HFF-Myc (cell line): Measurements from ENCODE around the gene LTBP2.

Source experiments
- DNase-seq: peaks from one replicate; pipeline ENCODE4 v3.0.0-alpha.2; 2011; ENCODE audit warnings: low read depth; ENCODE audit errors: extremely low read depth
- H3K4me3 ChIP-seq: replicated peaks from 2 replicates; pipeline ENCODE4 v1.5.1; 2011; ENCODE audit warnings: low read depth, mild to moderate bottlenecking, control low read depth, low read length
- TF ChIP-seq, protein P1 (sequence below): IDR thresholded peaks from 2 replicates; pipeline ENCODE4 v1.5.1; 2012; ENCODE audit warnings: mild to moderate bottlenecking, low read depth, low read length, control low read depth; ENCODE audit errors: missing control alignments

LTBP2 gene

DNA sequence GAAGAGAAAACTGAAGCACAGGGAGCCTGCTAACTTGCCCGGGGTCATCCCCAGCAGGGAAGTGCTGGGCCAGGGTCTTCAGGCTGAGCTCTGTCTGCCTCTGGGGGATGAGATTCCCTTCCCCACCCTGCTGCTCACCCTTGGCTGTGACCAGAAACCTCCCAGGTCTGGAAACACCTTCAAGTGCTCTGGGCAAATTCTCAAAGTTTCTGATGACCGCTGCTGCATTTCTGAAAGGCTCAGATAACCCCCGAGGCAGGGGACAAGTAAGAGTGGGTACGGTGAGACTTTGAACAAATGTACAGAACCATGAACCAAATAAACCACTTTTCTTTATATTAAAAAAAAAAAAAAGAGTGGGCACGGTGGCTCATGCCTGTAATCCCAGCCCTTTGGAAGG lies 41.3 kb downstream of the LTBP2 start:
- DNase-seq, result no peak
- H3K4me3 ChIP-seq, result no peak overlapping the region
- TF ChIP-seq, protein P1, sequence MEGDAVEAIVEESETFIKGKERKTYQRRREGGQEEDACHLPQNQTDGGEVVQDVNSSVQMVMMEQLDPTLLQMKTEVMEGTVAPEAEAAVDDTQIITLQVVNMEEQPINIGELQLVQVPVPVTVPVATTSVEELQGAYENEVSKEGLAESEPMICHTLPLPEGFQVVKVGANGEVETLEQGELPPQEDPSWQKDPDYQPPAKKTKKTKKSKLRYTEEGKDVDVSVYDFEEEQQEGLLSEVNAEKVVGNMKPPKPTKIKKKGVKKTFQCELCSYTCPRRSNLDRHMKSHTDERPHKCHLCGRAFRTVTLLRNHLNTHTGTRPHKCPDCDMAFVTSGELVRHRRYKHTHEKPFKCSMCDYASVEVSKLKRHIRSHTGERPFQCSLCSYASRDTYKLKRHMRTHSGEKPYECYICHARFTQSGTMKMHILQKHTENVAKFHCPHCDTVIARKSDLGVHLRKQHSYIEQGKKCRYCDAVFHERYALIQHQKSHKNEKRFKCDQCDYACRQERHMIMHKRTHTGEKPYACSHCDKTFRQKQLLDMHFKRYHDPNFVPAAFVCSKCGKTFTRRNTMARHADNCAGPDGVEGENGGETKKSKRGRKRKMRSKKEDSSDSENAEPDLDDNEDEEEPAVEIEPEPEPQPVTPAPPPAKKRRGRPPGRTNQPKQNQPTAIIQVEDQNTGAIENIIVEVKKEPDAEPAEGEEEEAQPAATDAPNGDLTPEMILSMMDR, result no peak

DNA sequence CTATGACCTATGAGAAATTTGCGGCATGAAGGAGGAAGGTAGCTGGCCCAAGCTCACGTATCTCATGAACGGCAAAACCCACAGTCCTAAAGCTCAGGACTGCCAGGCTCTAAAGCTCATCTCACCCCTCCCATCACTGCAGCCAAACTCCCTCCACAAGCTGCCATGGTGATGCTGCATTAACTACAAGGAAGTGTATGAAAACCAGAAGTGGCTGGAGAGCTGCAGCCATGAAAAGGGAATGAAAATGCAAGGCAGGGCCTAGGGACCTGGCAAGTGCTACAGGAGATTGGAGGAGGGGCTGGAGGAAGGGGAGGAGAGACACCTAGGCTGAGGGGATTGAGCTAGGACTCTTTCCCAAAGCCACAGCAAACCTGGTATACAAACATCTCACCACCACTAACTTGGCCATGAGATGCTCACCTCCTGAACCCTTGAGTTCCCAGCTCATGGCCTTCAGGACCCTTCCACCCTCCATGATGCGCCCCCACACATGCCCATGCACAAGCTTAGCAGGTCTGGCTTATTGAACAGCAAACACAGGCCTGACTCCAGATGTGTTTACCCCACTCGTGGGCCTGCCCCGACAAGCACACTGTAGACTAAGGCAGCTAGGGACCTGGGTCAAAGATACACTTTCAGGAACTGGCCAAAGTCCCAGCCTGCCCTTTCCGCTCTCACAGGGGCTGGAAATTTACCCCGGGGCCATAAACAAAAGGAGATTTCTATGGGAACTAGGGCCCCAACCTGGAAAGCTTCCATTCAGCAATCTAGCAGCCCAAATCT lies 42.0 kb downstream of the LTBP2 start:
- no peak for DNase-seq
- H3K4me3 ChIP-seq, result no peak overlapping the region
- TF ChIP-seq, protein P1, result no peak

DNA sequence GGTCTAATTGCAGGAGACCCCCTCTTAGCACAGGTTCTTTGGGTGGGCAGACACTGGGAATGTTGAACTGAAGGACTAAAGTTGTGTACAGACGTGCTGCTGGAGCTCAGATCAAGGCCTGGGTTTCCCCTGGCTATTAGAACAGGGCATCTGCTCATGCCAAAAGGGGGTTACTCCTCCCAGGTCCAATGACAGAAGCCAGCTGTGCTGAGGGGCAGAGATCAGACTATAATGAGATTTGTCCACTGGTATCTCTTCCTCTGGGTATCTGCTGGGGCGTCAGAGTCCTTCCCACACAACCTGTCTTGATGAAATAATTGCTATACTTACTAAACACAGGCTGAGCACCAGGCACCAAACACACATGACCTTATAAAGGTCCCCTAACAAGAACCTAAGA lies 42.6 kb downstream of the LTBP2 start:
- TF ChIP-seq, protein P1, result no peak
- no peak overlapping the region for H3K4me3 ChIP-seq
- no peak for DNase-seq

DNA sequence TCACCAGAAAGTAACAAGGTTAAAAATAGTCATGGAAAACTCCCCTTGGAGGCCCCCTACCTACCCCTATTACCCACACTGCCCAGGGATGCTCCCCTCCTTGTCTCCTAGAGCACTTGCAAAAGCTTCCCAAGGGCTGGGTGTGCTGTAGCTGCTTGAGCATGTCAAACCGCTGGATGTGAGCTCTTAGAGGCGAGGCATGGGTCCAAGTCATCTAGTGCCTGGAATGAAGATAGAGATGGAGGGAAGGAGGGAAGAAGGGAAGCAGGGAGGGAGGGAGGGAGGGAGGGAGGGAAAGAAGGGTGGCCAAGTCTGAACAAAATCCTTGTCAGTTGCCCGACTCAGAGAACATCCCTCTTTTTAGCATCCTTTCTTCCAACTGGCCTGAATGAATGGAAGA lies 43.1 kb downstream of the LTBP2 start:
- TF ChIP-seq, protein P1, result no peak
- no peak for DNase-seq

DNA sequence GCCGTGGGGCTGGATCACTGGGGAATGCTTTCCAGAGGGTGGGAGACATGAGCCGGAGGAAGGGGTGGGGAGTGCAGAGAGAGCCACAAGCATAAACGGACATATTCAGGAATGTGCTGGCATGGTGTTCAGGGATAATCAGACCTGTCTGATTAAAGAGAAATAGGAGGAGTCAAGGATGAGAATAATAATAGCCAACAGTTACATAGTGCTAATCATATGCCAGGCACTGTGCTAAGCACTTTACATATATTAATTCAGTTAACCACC lies 43.7 kb downstream of the LTBP2 start:
- TF ChIP-seq, protein P1, result no peak
- H3K4me3 ChIP-seq, result no peak overlapping the region
- no peak for DNase-seq

More for the DNA sequence above, 43.1 kb downstream of the LTBP2 start:
- H3K4me3 ChIP-seq, result no peak overlapping the region

DNA sequence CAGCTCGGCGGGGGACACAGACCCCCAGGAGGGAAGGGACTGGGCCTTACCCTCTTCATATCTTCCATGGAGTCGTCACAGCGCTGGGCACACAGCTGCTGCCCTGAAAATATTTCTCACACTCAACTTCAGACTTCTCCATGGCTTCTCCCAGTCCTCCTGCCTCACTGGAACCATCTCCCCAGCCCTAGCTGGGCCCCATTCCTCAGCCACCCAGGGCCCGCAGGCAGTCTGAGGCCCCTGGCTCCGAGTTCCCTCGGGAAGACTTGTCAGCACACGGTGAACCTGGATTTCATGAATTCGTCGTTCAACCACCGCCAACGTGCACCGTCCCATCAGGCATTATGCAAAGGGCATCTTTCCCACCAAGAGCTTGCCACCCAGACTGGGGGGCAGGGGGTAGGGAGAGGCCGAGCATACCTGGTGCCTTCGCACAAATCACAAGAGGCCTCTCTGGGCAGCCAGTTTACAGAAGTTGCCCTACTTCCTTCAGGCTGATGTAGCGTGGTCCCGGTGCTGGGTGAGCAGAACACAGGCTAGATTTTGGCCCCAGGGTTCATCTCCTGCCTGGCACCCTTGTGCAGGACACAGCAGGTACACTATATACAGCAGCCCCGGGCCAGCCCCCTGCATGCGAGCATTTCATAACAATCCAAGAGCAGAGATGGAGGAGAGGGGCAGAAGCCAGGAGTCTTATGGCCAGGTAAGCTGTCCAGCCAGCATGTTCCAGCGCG lies 44.2 kb downstream of the LTBP2 start:
- TF ChIP-seq, protein P1, result no peak
- no peak overlapping the region for H3K4me3 ChIP-seq
- DNase-seq, result no peak
